Astrocyte (in vitro differentiated cells and primary cell): ENCODE measurements around the gene CPEB4. TPM values are rescaled to one million over a fixed set of nuclear protein-coding genes. Genes with fewer than 3 reads are reported as not detected.

Experiments used
- DNase-seq: peaks from one replicate; pipeline ENCODE4 v3.0.0-alpha.2; 2010; ENCODE audit warnings: low read depth
- FAIRE-seq: peaks from 2 replicates; lab custom pipeline; 2011; peaks lifted over from hg19 to GRCh38; lab: Jason Lieb, UNC
- H2AFZ ChIP-seq: 2 replicates; pipeline ENCODE4 v1.6.0; 2012; ENCODE audit warnings: low read depth, low read length, inconsistent platforms
- H3K27ac ChIP-seq: 2 replicates; pipeline ENCODE4 v1.5.1; 2011; ENCODE audit warnings: low read depth, low read length, inconsistent platforms
- H3K27me3 ChIP-seq: 2 replicates; pipeline ENCODE4 v1.6.0; 2011; ENCODE audit warnings: low read length, inconsistent platforms; ENCODE audit not compliant: insufficient read depth
- H3K36me3 ChIP-seq: 2 replicates; pipeline ENCODE4 v1.5.1; 2011; ENCODE audit warnings: low read length, inconsistent platforms; ENCODE audit not compliant: insufficient read depth
- H3K4me1 ChIP-seq: 2 replicates; pipeline ENCODE4 v1.5.1; 2011; ENCODE audit warnings: low read length, inconsistent platforms; ENCODE audit not compliant: insufficient read depth
- H3K4me2 ChIP-seq: 2 replicates; pipeline ENCODE4 v1.6.0; 2012; ENCODE audit warnings: low read length, inconsistent platforms
- H3K4me3 ChIP-seq: 2 replicates; pipeline ENCODE4 v1.5.1; 2011; ENCODE audit warnings: low read depth, mild to moderate bottlenecking, low read length, inconsistent platforms; ENCODE audit not compliant: insufficient read depth
- H3K79me2 ChIP-seq: 2 replicates; pipeline ENCODE4 v1.6.0; 2012; ENCODE audit warnings: mild to moderate bottlenecking, low read length, inconsistent platforms; ENCODE audit not compliant: insufficient read depth
- H3K9ac ChIP-seq: 2 replicates; pipeline ENCODE4 v1.6.0; 2012; ENCODE audit warnings: mild to moderate bottlenecking, low read length, inconsistent platforms
- H3K9me3 ChIP-seq: 2 replicates; pipeline ENCODE4 v1.5.1; 2012; ENCODE audit warnings: low read depth, mild to moderate bottlenecking, low read length, inconsistent platforms; ENCODE audit not compliant: insufficient read depth
- H4K20me1 ChIP-seq: 2 replicates; pipeline ENCODE4 v1.6.0; 2012; ENCODE audit warnings: low read length, inconsistent platforms; ENCODE audit not compliant: insufficient read depth
- H3K27ac Mint-ChIP-seq: one replicate; pipeline ENCODE4 v1.8.0; 2021; ENCODE audit warnings: mild to moderate bottlenecking, mixed read lengths; ENCODE audit not compliant: unreplicated experiment
- H3K27me3 Mint-ChIP-seq: one replicate; pipeline ENCODE4 v1.8.0; 2021; ENCODE audit warnings: low read depth, mixed read lengths; ENCODE audit not compliant: unreplicated experiment
- H3K36me3 Mint-ChIP-seq: one replicate; pipeline ENCODE4 v1.8.0; 2021; ENCODE audit warnings: low read depth, mixed read lengths; ENCODE audit not compliant: unreplicated experiment
- H3K4me1 Mint-ChIP-seq: one replicate; pipeline ENCODE4 v1.8.0; 2021; ENCODE audit warnings: low read depth, mixed read lengths; ENCODE audit not compliant: unreplicated experiment
- H3K4me3 Mint-ChIP-seq: one replicate; pipeline ENCODE4 v1.8.0; 2021; ENCODE audit warnings: mild to moderate bottlenecking, moderate library complexity, mixed read lengths; ENCODE audit not compliant: unreplicated experiment
- H3K9me3 Mint-ChIP-seq: one replicate; pipeline ENCODE4 v1.8.0; 2021; ENCODE audit warnings: mild to moderate bottlenecking, mixed read lengths; ENCODE audit not compliant: unreplicated experiment
- EZH2 ChIP-seq: IDR thresholded peaks from 2 replicates; pipeline ENCODE4 v1.6.1; 2012; ENCODE audit warnings: mild to moderate bottlenecking, low read length, inconsistent platforms; ENCODE audit not compliant: insufficient read depth
- total RNA-seq: library from RNA; stranded (reverse); gene quantifications from 2 replicates; pipeline ENCODE4 v1.2.1, GENCODE V29; 2021
- TF ChIP-seq, protein P1 (sequence below): IDR thresholded peaks from 2 replicates; pipeline ENCODE4 v1.5.1; 2011; ENCODE audit warnings: low read depth, mild to moderate bottlenecking, inconsistent platforms, low read length, moderate library complexity; ENCODE audit not compliant: insufficient read depth

Gene CPEB4
- total RNA-seq, 1 donor from 2014 or later = 37.2 TPM

DNA sequence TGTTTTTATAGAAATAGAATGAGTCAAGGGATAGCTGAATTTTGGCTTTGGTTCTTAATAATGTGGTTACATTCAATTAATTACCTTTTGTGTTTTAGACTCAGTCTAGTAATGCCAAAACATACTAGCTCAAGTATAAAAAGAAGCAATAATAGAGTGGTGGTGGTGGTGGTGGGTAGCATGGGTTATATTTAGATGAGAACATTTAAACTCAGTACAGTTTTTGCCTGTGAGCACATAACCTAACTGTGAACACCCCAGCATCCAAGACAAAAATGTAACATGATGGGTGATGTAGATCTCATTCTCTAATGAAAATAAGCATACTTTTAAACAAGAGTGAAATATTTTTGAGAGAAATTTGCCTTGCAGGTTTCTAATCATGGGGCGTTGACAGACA is 14.2 kb downstream of the CPEB4 start:
- H3K27me3 Mint-ChIP-seq = no peaks in the 10 kb centered on the region
- no peaks in the 10 kb centered on the region for H3K9me3 Mint-ChIP-seq
- Histone ChIP-seq H3K4me2 (no peak overlapping the region), H3K27me3 (no peaks in the 10 kb centered on the region), H3K36me3 (peaks cover 3% of the 10 kb centered on the region), H3K4me3 (no peak overlapping the region), H3K79me2 (peaks cover 94% of the 10 kb centered on the region), H3K27ac (no peak overlapping the region), H3K9ac (no peak overlapping the region), H4K20me1 (peaks cover 76% of the 10 kb centered on the region), H2AFZ (no peak overlapping the region), H3K4me1 (peaks cover 8% of the 10 kb centered on the region), H3K9me3 (no peaks in the 10 kb centered on the region)
- no peak for DNase-seq
- no peak for TF ChIP-seq EZH2
- TF ChIP-seq, protein P1, sequence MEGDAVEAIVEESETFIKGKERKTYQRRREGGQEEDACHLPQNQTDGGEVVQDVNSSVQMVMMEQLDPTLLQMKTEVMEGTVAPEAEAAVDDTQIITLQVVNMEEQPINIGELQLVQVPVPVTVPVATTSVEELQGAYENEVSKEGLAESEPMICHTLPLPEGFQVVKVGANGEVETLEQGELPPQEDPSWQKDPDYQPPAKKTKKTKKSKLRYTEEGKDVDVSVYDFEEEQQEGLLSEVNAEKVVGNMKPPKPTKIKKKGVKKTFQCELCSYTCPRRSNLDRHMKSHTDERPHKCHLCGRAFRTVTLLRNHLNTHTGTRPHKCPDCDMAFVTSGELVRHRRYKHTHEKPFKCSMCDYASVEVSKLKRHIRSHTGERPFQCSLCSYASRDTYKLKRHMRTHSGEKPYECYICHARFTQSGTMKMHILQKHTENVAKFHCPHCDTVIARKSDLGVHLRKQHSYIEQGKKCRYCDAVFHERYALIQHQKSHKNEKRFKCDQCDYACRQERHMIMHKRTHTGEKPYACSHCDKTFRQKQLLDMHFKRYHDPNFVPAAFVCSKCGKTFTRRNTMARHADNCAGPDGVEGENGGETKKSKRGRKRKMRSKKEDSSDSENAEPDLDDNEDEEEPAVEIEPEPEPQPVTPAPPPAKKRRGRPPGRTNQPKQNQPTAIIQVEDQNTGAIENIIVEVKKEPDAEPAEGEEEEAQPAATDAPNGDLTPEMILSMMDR = no peak
- no peak for FAIRE-seq
- H3K4me1 Mint-ChIP-seq = peaks cover 4% of the 10 kb centered on the region
- H3K36me3 Mint-ChIP-seq = peaks cover 3% of the 10 kb centered on the region
- H3K27ac Mint-ChIP-seq = no peak overlapping the region
- no peak overlapping the region for H3K4me3 Mint-ChIP-seq

DNA sequence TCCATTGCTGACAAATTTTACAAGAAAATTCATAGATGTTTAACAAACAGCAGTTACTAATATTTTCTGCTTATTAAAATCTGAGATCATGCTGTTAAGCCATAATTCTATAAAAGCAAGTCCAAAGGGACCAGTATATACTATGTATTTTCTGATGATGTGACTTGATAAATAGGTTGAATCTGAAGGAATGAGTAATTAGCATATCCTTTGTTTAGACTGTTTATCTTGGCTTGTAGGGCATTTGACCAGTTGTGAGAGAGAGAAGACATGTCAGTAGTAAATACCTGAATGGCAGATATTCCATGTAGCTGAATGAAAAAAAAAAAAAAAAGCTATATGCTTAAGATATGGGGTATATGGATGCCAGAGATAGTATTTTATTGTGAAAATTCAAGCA is 14.6 kb downstream of the CPEB4 start:
- TF ChIP-seq, protein P1 = no peak
- TF ChIP-seq EZH2 = no peak
- Histone ChIP-seq H4K20me1 (peaks cover 80% of the 10 kb centered on the region), H3K36me3 (peaks cover 3% of the 10 kb centered on the region), H3K4me1 (peaks cover 8% of the 10 kb centered on the region), H3K9ac (no peak overlapping the region), H3K4me3 (no peak overlapping the region), H3K27me3 (no peaks in the 10 kb centered on the region), H2AFZ (no peak overlapping the region), H3K27ac (no peak overlapping the region), H3K4me2 (no peak overlapping the region), H3K9me3 (no peaks in the 10 kb centered on the region), H3K79me2 (peaks cover 94% of the 10 kb centered on the region)
- peaks cover 3% of the 10 kb centered on the region for H3K36me3 Mint-ChIP-seq
- H3K4me1 Mint-ChIP-seq = peaks cover 8% of the 10 kb centered on the region
- DNase-seq = no peak
- no peak for FAIRE-seq
- H3K27me3 Mint-ChIP-seq = no peaks in the 10 kb centered on the region
- no peak overlapping the region for H3K27ac Mint-ChIP-seq
- H3K9me3 Mint-ChIP-seq = no peaks in the 10 kb centered on the region
- no peak overlapping the region for H3K4me3 Mint-ChIP-seq

DNA sequence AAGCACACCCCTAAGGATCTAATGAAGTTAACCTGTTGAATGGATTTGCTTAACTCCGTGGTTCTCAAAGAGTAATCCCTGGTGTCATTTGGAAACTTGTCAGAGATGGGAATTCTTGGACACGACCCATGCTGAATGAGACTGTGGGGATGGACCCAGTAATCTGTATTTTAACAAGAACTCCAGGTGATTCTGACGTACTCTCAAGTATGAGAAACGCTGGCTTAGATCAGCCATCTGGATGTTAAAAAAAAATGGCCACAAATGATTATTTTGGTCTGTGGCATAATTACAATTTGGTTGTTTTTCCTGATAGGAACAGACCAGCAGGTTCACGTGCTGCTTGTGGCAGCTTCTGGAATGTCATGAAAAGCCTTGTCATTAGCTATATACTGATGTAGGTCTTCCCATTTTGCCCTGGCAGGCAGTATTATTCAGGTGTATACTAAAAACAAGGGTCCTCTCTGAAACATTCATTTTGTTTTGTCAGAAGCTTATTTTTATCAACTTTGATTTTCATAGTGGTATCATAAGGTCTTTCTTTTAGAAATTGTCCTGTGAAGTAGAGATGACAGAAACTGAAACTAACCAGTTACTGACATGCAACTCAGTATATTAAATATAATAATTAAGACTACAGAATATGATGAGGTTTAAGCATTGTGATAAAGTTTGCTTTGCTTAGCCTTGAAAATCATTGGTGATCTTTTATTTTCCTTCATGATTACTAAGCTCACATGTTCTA is 15.4 kb downstream of the CPEB4 start:
- H3K79me2 ChIP-seq = peaks cover 94% of the 10 kb centered on the region
- H3K4me2 ChIP-seq = no peak overlapping the region
- no peaks in the 10 kb centered on the region for H3K9me3 Mint-ChIP-seq
- no peak overlapping the region for H2AFZ ChIP-seq
- H3K4me1 ChIP-seq = peaks cover 8% of the 10 kb centered on the region
- peaks cover 12% of the 10 kb centered on the region for H3K4me1 Mint-ChIP-seq
- no peaks in the 10 kb centered on the region for H3K27me3 Mint-ChIP-seq
- H3K4me3 Mint-ChIP-seq = no peak overlapping the region
- no peak overlapping the region for H3K9ac ChIP-seq
- no peaks in the 10 kb centered on the region for H3K27me3 ChIP-seq
- no peaks in the 10 kb centered on the region for H3K9me3 ChIP-seq
- no peak overlapping the region for H3K27ac Mint-ChIP-seq
- peaks cover 3% of the 10 kb centered on the region for H3K36me3 Mint-ChIP-seq
- FAIRE-seq (no peak), DNase-seq (no peak)
- H3K4me3 ChIP-seq = no peak overlapping the region
- H3K27ac ChIP-seq = no peak overlapping the region
- peaks cover 88% of the 10 kb centered on the region for H4K20me1 ChIP-seq
- H3K36me3 ChIP-seq = peaks cover 3% of the 10 kb centered on the region
- TF ChIP-seq EZH2 = no peak
- TF ChIP-seq, protein P1 = no peak
